BE2C (cell line): Measurements from ENCODE around the gene GSTO2.

Experiments used
- DNase-seq: peaks from one replicate; pipeline ENCODE4 v3.0.0-alpha.2; 2020
- H3K27me3 ChIP-seq: fragments of 250-450 bp; sonication (Bioruptor Pico); 2 replicates; pipeline ENCODE4 v1.5.1; 2020; ENCODE audit warnings: mild to moderate bottlenecking
- H3K36me3 ChIP-seq: fragments of 250-450 bp; sonication (Bioruptor Pico); 2 replicates; pipeline ENCODE4 v1.5.1; 2020; ENCODE audit warnings: mild to moderate bottlenecking
- H3K4me1 ChIP-seq: fragments of 250-450 bp; sonication (Bioruptor Pico); 2 replicates; pipeline ENCODE4 v1.5.1; 2020
- H3K4me3 ChIP-seq: 2 replicates; pipeline ENCODE4 v1.5.1; 2011; ENCODE audit warnings: low read depth, low read length
- H3K9me3 ChIP-seq: fragments of 250-450 bp; sonication (Bioruptor Pico); 2 replicates; pipeline ENCODE4 v1.5.1; 2020
- CTCF ChIP-seq: IDR thresholded peaks from 2 replicates; pipeline ENCODE4 v1.5.1; 2012; ENCODE audit warnings: mild to moderate bottlenecking, low read depth, low read length

The GSTO2 gene

GRCh38 chr10:104251443-104251842 is 17.5 kb upstream of the GSTO2 start:
- no peak for TF ChIP-seq CTCF
- DNase-seq: no peak
- peaks cover 8% of the 10 kb centered on the region for H3K4me1 ChIP-seq

GRCh38 chr10:104252368-104252767 is 16.6 kb upstream of the GSTO2 start:
- Histone ChIP-seq H3K9me3 (no peaks in the 10 kb centered on the region), H3K27me3 (no peaks in the 10 kb centered on the region; the same call in 1 of the 2 replicates), H3K4me1 (peaks cover 8% of the 10 kb centered on the region), H3K4me3 (no peak overlapping the region), H3K36me3 (no peaks in the 10 kb centered on the region)
- TF ChIP-seq CTCF: no peak
- DNase-seq: no peak

More at GRCh38 chr10:104251443-104251842, 17.5 kb upstream of the GSTO2 start:
- H3K36me3 ChIP-seq: no peaks in the 10 kb centered on the region
- H3K27me3 ChIP-seq: no peaks in the 10 kb centered on the region; the same call in 1 of the 2 replicates
- H3K9me3 ChIP-seq: no peaks in the 10 kb centered on the region
- no peak overlapping the region for H3K4me3 ChIP-seq

GRCh38 chr10:104253106-104253505 is 15.9 kb upstream of the GSTO2 start:
- no peaks in the 10 kb centered on the region for H3K9me3 ChIP-seq
- peak; percentile 7 for DNase-seq
- H3K27me3 ChIP-seq: no peaks in the 10 kb centered on the region
- H3K36me3 ChIP-seq: peaks cover 6% of the 10 kb centered on the region
- H3K4me1 ChIP-seq: peaks cover 8% of the 10 kb centered on the region
- no peak for TF ChIP-seq CTCF
- H3K4me3 ChIP-seq: no peak overlapping the region

- H3K4me1 ChIP-seq: peaks cover 8% of the 10 kb centered on the region
These were observed 15.2 kb upstream of the GSTO2 start for GRCh38 chr10:104253606-104254410.

GRCh38 chr10:104254493-104255310 is 14.3 kb upstream of the GSTO2 start, which contains the start of gene GSTO1:
Gene GSTO1 (plus strand): TSS chr10:104254892. CDS start chr10:104254929, 37 bp downstream.
- Histone ChIP-seq H3K4me1 (peaks cover 8% of the 10 kb centered on the region), H3K27me3 (no peaks in the 10 kb centered on the region), H3K36me3 (peaks cover 20% of the 10 kb centered on the region), H3K4me3 (peak within 1 kb of the TSS; percentile 82), H3K9me3 (no peaks in the 10 kb centered on the region)
- peak; percentile 66 for DNase-seq
- no peak for TF ChIP-seq CTCF

More at GRCh38 chr10:104253606-104254410, 15.2 kb upstream of the GSTO2 start:
- no peak for TF ChIP-seq CTCF
- DNase-seq: no peak
- peaks cover 11% of the 10 kb centered on the region for H3K36me3 ChIP-seq
- H3K4me3 ChIP-seq: peak overlapping the region; percentile 82
- no peaks in the 10 kb centered on the region for H3K9me3 ChIP-seq
- no peaks in the 10 kb centered on the region for H3K27me3 ChIP-seq
